GM21381 (cell line): ENCODE data around the gene MGRN1.
"Not testable (repeated sequence)": the region's sequence is repeated elsewhere in the genome, so short reads cannot be mapped to it uniquely, and the experiment has no call there.

Source experiments
- ATAC-seq: cut with Tn5 transposase; IDR thresholded peaks from one replicate; pipeline ENCODE4 v1.9.1; 2021; ENCODE audit warnings: mild to moderate bottlenecking, moderate library complexity; ENCODE audit not compliant: unreplicated experiment

Gene MGRN1

GRCh38 chr16:4723071-4723767 is 98.6 kb downstream of the MGRN1 start:
- no peak for ATAC-seq

- ATAC-seq: no peak
Observed at GRCh38 chr16:4724661-4725270, 100.1 kb downstream of the MGRN1 start.

GRCh38 chr16:4726616-4727015 is 102.0 kb downstream of the MGRN1 start:
- no peak for ATAC-seq

GRCh38 chr16:4728676-4729075 is 104.0 kb downstream of the MGRN1 start:
- no peak for ATAC-seq

- no peak for ATAC-seq
Observed at GRCh38 chr16:4729876-4730275, 105.2 kb downstream of the MGRN1 start.

- no peak for ATAC-seq
Observed at GRCh38 chr16:4733211-4733742, 108.7 kb downstream of the MGRN1 start.

GRCh38 chr16:4733747-4734062 is 109.1 kb downstream of the MGRN1 start:
- ATAC-seq: peak; percentile 14

GRCh38 chr16:4734063-4734729 is 109.6 kb downstream of the MGRN1 start, which contains the start of the genes ANKS3 and DNAAF8:
Gene ANKS3, minus strand, starts transcription at chr16:4734271. Its CDS starts 4,122 bp downstream, at chr16:4730149.
Gene DNAAF8, plus strand, starts transcription at chr16:4734537. Its CDS starts 1,978 bp downstream, at chr16:4736515.
- peak; percentile 81 for ATAC-seq

GRCh38 chr16:4734730-4735535 is 110.3 kb downstream of the MGRN1 start:
- peak; percentile 50 for ATAC-seq

GRCh38 chr16:4736546-4736945 is 111.9 kb downstream of the MGRN1 start:
- ATAC-seq: no peak

- no peak for ATAC-seq
Observed at GRCh38 chr16:4737545-4737944, 112.9 kb downstream of the MGRN1 start.

- ATAC-seq: not testable (repeated sequence)
Observed at GRCh38 chr16:4738370-4738769, 113.7 kb downstream of the MGRN1 start.
